ENCODE measurements around the gene PLA2R1.

DNA sequence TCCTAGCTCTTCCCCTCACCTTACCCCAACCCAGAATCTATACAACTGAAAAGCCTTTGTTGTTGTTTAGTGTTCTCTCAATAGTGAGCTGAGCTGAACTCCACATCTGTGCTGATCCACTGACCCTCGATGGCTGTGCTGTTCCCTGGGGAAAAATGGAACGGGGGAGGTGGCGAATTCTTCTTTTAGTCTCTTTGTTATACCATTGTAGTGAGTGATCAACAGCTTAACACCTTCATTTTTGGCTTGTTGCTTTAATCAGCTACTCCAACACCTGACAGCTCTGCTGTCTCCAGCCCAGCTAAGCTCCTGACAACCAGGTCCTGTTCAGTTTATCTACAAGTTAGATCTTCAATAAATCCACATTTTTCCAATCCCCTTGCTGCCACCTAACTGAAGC lies 25.7 kb downstream of the PLA2R1 start:
- TF ChIP-seq MAZ (IDR thresholded peaks at IDR 0.05; ENCODE audit: borderline replicate concordance, low read depth, low read length) (no peak), CEBPB (IDR thresholded peaks at IDR 0.05; ENCODE audit: low read depth, low read length) (no peak), SMC3 (IDR thresholded peaks at IDR 0.05; ENCODE audit: low read depth, low read length) (no peak)
- TF ChIP-seq, protein P1, sequence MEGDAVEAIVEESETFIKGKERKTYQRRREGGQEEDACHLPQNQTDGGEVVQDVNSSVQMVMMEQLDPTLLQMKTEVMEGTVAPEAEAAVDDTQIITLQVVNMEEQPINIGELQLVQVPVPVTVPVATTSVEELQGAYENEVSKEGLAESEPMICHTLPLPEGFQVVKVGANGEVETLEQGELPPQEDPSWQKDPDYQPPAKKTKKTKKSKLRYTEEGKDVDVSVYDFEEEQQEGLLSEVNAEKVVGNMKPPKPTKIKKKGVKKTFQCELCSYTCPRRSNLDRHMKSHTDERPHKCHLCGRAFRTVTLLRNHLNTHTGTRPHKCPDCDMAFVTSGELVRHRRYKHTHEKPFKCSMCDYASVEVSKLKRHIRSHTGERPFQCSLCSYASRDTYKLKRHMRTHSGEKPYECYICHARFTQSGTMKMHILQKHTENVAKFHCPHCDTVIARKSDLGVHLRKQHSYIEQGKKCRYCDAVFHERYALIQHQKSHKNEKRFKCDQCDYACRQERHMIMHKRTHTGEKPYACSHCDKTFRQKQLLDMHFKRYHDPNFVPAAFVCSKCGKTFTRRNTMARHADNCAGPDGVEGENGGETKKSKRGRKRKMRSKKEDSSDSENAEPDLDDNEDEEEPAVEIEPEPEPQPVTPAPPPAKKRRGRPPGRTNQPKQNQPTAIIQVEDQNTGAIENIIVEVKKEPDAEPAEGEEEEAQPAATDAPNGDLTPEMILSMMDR (conservative IDR thresholded peaks at IDR 0.05; ENCODE audit: low read depth, low read length) = no peak
- TF ChIP-seq, protein P2, sequence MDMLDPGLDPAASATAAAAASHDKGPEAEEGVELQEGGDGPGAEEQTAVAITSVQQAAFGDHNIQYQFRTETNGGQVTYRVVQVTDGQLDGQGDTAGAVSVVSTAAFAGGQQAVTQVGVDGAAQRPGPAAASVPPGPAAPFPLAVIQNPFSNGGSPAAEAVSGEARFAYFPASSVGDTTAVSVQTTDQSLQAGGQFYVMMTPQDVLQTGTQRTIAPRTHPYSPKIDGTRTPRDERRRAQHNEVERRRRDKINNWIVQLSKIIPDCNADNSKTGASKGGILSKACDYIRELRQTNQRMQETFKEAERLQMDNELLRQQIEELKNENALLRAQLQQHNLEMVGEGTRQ (IDR thresholded peaks at IDR 0.05; ENCODE audit: low read depth, low read length) = no peak
